HG03064 (cell line): ENCODE data around the gene ZNF407.

Experiments used
- ATAC-seq: cut with Tn5 transposase; IDR thresholded peaks from one replicate; pipeline ENCODE4 v1.9.1; 2021; ENCODE audit warnings: low read depth; ENCODE audit not compliant: unreplicated experiment

ZNF407 gene

GRCh38 chr18:74902147-74902455 lies 304.4 kb downstream of the ZNF407 start:
- ATAC-seq, result no peak

DNA sequence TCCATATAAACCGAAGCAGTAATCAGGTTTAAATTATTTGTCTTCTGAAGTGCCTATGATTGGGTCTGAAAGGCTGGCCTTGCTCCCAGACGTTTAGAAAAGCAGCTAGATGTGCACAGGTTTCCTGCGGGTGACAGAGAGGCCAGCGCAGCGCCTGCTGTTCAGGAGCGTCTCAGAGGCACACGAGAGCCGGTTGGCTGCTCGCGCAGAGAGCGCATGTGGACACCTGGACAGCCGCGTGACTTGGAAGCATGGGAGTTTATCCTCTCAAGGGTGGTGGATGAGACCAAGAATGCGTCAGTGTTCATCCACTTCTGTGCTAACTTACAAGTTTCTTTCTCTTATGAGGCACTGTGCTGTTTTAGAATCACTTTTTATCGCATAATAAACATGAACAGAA lies 307.6 kb downstream of the ZNF407 start:
- ATAC-seq, result no peak

- ATAC-seq, result no peak
Measured at GRCh38 chr18:74906184-74906583, 308.5 kb downstream of the ZNF407 start.

DNA sequence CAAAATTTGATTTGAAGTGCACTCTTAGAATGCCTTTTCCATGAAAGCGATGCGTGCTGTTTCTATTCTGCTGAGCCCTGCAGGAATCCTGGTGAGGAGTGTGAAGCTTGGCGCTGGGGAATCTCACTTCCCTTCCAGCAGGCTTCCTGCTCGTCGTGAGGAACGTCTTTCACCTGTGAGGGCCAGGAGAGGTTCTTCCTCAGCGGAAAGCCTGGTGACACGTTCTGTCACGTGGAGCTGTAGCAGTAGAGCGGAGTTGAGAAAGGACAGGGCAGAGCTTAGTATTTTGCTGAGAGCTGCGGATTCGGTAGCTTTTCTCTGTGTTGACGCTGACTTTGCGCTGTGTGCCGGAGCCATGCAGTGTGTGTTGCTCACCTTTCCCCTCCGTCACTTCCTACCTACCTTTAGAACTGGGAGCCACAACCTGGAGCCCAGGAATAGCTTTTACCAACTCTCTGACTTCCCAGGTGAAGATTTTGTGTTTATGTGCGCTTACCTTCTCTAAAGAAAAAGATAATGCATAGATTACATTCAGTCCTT lies 316.5 kb downstream of the ZNF407 start:
- ATAC-seq, result no peak

- no peak for ATAC-seq
Measured at GRCh38 chr18:74914648-74915047, 317.0 kb downstream of the ZNF407 start.

DNA sequence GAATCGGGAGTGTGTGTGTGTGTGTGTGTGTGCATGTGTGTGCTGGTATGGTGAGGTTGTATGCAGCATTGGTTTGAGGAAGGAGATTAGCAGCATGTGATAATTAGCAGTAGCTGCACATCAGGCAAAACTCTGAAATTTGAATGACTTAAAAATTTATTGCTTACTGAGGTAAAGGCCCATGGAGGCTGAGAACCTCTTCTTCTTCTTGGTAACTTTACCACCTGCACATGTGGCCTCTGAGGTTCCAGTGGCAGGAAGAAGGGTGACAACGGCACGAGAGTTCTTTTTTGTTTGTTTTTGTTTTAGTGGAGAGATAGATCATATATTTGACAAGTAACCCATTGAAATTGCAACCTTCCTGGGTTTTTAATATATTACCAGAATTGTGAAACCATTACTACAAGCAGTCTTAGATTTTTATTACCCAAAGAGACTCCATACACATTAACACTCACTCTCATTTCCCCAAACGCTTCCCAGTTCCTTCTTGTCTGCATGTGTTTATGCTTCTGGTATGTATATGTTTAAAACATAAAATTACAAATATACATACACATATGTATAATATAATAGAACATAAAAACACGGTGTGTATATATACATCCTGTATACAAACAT lies 319.2 kb downstream of the ZNF407 start:
- ATAC-seq, result no peak

GRCh38 chr18:74918276-74918790 lies 320.7 kb downstream of the ZNF407 start:
- ATAC-seq, result no peak

- no peak for ATAC-seq
Measured at GRCh38 chr18:74921057-74921820, 323.6 kb downstream of the ZNF407 start.

GRCh38 chr18:74926051-74926450 lies 328.4 kb downstream of the ZNF407 start:
- ATAC-seq, result no peak

DNA sequence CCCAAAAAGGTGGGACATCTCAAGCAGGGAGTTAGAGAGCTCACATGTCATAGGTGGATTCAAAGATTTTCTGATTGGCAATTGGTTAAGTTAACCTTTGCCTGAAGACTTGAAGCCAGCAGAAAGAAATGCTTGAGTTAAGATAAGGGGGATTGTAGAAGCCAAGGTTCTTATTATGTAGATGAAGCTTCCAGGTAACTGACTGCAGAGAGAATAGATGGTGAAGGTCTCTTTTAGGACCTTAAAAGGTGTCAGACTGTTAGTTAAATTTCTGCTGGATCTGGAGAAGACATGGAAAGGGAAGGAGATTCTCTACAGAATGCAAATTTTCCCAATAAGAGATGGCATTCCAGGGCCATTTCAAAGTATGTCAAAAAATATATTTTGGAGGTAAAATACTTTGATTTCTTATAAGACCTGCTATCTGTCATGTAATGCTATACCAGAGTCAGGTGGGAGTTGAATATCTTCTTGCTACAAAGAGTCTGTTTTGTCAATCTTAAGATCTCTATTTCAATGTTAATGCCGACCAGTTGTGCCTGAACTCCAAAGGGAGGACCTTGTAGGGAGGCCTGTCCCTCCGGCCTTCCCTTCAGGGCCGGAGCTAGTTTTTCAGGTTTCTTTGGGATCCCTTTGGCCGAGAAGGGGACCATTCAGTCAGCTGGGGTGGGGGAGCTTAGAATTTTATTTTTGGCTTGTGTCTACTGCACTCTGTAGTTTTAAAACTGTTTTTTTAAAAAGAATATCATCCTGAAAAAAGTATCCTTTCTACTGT lies 330.7 kb downstream of the ZNF407 start:
- ATAC-seq, result no peak

- ATAC-seq, result no peak
Measured at GRCh38 chr18:74929110-74929509, 331.4 kb downstream of the ZNF407 start.

DNA sequence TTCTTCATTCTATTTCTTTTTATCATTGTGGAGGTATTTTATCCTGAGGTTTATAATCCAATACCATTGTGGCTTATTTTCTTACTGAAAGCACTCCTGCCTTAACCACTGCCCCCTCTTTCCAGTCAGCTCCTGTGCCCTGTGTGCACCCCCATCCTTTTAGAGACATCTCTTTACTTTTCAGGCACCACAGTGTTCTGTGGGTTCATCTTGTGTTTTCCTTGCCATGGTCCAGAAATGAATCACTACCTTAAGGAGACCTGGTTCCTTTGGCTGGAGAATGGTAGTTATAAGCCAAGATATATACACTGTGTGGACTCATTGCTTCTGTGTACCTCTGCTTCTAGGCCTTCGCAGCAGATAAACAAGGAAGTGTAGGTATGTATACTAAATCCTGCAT lies 332.9 kb downstream of the ZNF407 start:
- ATAC-seq, result no peak

GRCh38 chr18:74933930-74934329 lies 336.3 kb downstream of the ZNF407 start:
- ATAC-seq, result no peak

GRCh38 chr18:74935434-74935833 lies 337.8 kb downstream of the ZNF407 start:
- ATAC-seq, result no peak

- ATAC-seq, result no peak
Measured at GRCh38 chr18:74936343-74936742, 338.7 kb downstream of the ZNF407 start.

DNA sequence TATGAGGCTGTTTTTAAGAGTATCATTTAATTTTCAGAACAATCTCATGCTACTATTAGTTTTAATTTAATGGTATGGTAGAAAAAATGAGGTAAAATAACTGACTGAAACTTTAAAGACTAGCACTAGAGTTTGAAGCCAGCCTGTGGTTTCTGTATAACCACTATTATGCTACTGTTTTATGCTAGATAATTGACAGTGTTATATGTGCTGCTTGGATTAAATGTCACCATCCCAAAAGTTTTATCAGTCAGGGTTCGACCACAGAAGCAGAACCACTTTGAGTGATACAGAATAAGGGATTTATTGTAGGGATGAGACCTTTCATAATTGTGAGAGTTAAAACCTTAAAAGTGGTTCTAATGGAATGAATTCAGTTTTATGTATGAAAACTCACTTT lies 339.6 kb downstream of the ZNF407 start:
- ATAC-seq, result no peak

DNA sequence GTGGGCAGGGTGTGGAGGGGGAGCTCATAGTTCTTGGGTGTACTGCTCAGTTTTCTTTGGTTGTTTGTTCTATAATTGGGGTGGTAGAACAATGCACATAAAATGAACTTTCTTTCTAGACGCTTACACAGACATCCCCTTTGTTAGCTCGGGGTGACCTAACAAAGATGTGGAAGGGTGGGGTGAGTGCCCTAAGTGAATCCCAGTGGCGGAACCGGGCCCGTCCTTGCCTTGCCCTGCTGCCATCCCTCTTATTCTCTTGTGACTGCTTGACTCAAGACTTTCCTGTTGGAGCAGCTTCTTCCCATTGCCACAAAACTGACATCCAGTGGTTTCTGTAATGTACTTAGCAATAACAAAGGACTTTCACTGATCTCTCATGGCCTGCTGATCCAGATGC lies 343.2 kb downstream of the ZNF407 start:
- no peak for ATAC-seq

DNA sequence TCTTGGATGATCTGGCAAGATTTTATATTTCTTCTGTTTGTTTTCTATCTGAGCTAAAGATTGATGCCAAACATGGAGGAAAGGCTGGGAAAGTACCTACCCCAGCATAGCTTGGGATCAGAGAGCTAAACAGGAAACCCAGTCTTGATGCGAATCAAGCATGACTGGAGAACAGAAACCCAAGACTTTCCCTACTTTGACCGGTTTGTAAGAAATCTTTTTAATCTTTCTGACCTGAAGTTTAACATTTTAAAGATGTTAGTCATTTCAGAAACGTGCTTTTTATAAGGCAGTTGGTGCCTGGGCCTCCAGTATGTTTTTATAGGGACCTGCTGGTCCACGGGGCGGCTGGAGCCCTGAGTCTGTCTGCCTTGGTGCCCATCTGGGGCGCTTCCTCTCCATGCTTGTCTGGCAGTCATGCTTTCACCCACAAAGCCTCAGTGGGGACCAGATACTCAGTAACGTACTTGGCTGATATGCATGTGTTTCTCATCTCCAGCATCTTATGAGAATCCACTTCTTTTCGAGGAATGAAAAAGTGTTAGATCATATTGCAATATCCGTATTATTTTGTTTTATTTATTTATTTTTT lies 344.7 kb downstream of the ZNF407 start:
- ATAC-seq, result peak; percentile 77

DNA sequence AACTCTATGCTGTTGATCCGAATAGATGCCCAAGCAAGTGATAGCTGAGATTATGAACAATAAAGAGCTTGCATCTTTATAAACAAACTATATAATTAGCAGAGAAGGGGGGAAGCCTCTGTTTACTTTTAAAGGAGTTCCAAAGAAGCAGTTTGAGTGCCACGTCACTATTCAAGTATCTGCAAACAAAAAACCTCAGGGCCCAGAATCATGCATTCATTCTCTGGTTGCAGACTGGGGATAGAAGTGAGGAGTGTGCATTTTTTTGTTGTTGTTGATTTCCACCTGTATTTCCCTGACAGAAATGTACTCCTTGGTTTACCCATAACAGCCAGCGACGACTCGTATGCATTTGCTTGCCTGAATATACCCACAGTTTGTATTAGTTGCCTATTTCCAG lies 347.0 kb downstream of the ZNF407 start:
- no peak for ATAC-seq

- ATAC-seq, result no peak
Measured at GRCh38 chr18:74945774-74946545, 348.3 kb downstream of the ZNF407 start.
